Gastroesophageal sphincter (tissue), 3 donors: Measurements from ENCODE around the gene VSTM5.

ENCODE experiments used
- EP300 ChIP-seq: sonication (generic); formaldehyde crosslinking; IDR thresholded peaks from one replicate; pipeline ENCODE4 v1.6.1; 2017; ENCODE audit warnings: antibody characterized with exemption, mild to moderate bottlenecking
- POLR2A ChIP-seq, 2 donors: fragments of 450-650 bp; IDR thresholded peaks; one replicate each; pipeline ENCODE4 v1.6.1; 2017; ENCODE audit warnings: antibody characterized with exemption in 2 of 2, mild to moderate bottlenecking in 2 of 2, moderate library complexity in 1 of 2
- POLR2AphosphoS5 ChIP-seq: sonication (generic); formaldehyde crosslinking; IDR thresholded peaks from one replicate; pipeline ENCODE4 v1.6.1; 2017; ENCODE audit warnings: antibody characterized with exemption
- TF ChIP-seq, protein P1 (sequence below), 4 experiments: fragments of 200-600 bp in 2 of 4; fragments of 450-650 bp in 2 of 4; sonication (generic) in 1 of 4; IDR thresholded peaks; one replicate each; pipeline ENCODE4 v1.5.1; 2017 to 2019; ENCODE audit warnings: antibody characterized with exemption in 4 of 4, mild to moderate bottlenecking in 2 of 4, moderate library complexity in 2 of 4

DNA sequence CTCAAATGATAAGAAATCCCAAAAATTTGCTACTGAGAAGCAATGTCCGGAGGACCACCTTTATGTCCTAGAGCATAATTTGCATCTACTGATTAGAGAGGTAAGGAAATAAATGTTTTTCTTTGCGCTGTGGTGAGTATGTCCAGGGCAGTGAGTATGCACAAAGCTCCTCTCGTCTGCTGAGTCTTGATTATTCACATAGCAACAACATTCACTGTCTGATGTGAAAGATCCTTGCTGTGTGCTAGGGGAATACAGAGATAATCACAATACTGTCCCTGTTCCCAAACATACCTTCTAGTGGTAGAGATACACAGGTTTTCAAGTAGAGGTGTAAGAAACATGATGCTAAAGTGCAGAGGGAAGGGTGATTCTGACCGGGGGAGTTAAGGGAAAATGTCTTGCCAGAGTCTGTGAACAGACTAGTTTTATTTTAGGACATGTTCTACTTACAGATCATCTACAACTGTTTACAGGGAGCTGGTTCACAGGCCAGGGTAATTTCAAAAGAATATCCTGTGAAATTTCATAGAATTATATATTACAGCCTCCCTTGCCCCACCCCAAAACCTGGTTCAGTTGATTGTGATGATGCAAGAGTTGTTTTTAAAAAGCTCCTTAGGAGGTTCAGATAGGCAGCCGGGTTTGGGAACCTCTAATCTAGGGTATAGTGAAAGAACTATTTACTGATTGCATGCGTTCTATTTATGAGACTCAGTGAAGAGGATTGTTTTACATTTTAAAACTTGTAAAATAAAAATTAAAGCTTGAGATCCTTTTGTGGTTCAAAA, 53.8 kb downstream of the VSTM5 start:
- TF ChIP-seq POLR2A (IDR thresholded peaks at IDR 0.05) (no peak), POLR2AphosphoS5 (no peak), EP300 (no peak)
- TF ChIP-seq, protein P1, sequence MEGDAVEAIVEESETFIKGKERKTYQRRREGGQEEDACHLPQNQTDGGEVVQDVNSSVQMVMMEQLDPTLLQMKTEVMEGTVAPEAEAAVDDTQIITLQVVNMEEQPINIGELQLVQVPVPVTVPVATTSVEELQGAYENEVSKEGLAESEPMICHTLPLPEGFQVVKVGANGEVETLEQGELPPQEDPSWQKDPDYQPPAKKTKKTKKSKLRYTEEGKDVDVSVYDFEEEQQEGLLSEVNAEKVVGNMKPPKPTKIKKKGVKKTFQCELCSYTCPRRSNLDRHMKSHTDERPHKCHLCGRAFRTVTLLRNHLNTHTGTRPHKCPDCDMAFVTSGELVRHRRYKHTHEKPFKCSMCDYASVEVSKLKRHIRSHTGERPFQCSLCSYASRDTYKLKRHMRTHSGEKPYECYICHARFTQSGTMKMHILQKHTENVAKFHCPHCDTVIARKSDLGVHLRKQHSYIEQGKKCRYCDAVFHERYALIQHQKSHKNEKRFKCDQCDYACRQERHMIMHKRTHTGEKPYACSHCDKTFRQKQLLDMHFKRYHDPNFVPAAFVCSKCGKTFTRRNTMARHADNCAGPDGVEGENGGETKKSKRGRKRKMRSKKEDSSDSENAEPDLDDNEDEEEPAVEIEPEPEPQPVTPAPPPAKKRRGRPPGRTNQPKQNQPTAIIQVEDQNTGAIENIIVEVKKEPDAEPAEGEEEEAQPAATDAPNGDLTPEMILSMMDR (IDR thresholded peaks at IDR 0.05): no peak
